Nephron (organoid): ENCODE measurements around the gene CFAP54.

Experiments
- H3K27ac Mint-ChIP-seq, 3 experiments: 2 replicates each; pipeline ENCODE4 v1.8.0; 2020; ENCODE audit warnings: mixed read lengths in 3 of 3, mild to moderate bottlenecking in 2 of 3, moderate library complexity in 1 of 3
- H3K27me3 Mint-ChIP-seq: 2 replicates; pipeline ENCODE4 v1.8.0; 2021; ENCODE audit warnings: low read depth, mild to moderate bottlenecking, moderate library complexity, mixed read lengths
- H3K36me3 Mint-ChIP-seq: 2 replicates; pipeline ENCODE4 v1.8.0; 2020; ENCODE audit warnings: low read depth, mixed read lengths
- H3K4me1 Mint-ChIP-seq: 2 replicates; pipeline ENCODE4 v1.8.0; 2020; ENCODE audit warnings: mixed read lengths
- H3K4me3 Mint-ChIP-seq, 3 experiments: 2 replicates each; pipeline ENCODE4 v1.8.0; 2020; ENCODE audit warnings: mild to moderate bottlenecking in 3 of 3, mixed read lengths in 3 of 3, moderate library complexity in 2 of 3
- H3K9me3 Mint-ChIP-seq: 2 replicates; pipeline ENCODE4 v1.8.0; 2020; ENCODE audit warnings: mixed read lengths
- CTCF ChIP-seq, 3 experiments: fragments of 200-600 bp; sonication (generic); IDR thresholded peaks; one replicate each; pipeline ENCODE4 v1.5.0; 2021; ENCODE audit warnings: antibody characterized with exemption in 3 of 3; ENCODE audit not compliant: unreplicated experiment in 3 of 3

Gene CFAP54

GRCh38 chr12:96902076-96902475, 412.7 kb downstream of the CFAP54 start:
- Mint-ChIP-seq H3K4me3 (no peak overlapping the region), H3K27me3 (no peaks in the 10 kb centered on the region), H3K36me3 (no peaks in the 10 kb centered on the region), H3K27ac (no peak overlapping the region), H3K9me3 (no peaks in the 10 kb centered on the region), H3K4me1 (peaks cover 5% of the 10 kb centered on the region)
- no peak for TF ChIP-seq CTCF (IDR thresholded peaks at IDR 0.05; ENCODE audit: unreplicated experiment in 3 of 3)

GRCh38 chr12:96906498-96906848, 417.1 kb downstream of the CFAP54 start:
- Mint-ChIP-seq H3K36me3 (peaks cover 10% of the 10 kb centered on the region), H3K27ac (peak overlapping the region; percentile 92 to 95 (median 94))

GRCh38 chr12:96906849-96907670, 417.7 kb downstream of the CFAP54 start, which contains the start of gene NEDD1:
NEDD1 (plus strand) TSS chr12:96907257; CDS start chr12:96909760, 2,503 bp downstream.
- Mint-ChIP-seq H3K36me3 (peaks cover 10% of the 10 kb centered on the region), H3K27ac (peak within 1 kb of the TSS; percentile 95 to 97 (median 97)), H3K9me3 (no peaks in the 10 kb centered on the region), H3K27me3 (no peaks in the 10 kb centered on the region), H3K4me3 (peak within 1 kb of the TSS; percentile 95 to 100 (median 98)), H3K4me1 (peaks cover 35% of the 10 kb centered on the region)
- no peak for TF ChIP-seq CTCF (IDR thresholded peaks at IDR 0.05; ENCODE audit: unreplicated experiment in 3 of 3)

More at GRCh38 chr12:96906498-96906848, 417.1 kb downstream of the CFAP54 start:
- no peaks in the 10 kb centered on the region for H3K27me3 Mint-ChIP-seq
- no peaks in the 10 kb centered on the region for H3K9me3 Mint-ChIP-seq
- H3K4me3 Mint-ChIP-seq = peak overlapping the region; percentile 89 to 96 (median 95)
- peaks cover 33% of the 10 kb centered on the region for H3K4me1 Mint-ChIP-seq
- no peak for TF ChIP-seq CTCF (IDR thresholded peaks at IDR 0.05; ENCODE audit: unreplicated experiment in 3 of 3)

GRCh38 chr12:96907671-96908422, 418.5 kb downstream of the CFAP54 start:
- Mint-ChIP-seq H3K27me3 (no peaks in the 10 kb centered on the region), H3K9me3 (no peaks in the 10 kb centered on the region), H3K4me3 (peak overlapping the region; percentile 95 to 100 (median 98)), H3K36me3 (peaks cover 13% of the 10 kb centered on the region), H3K27ac (peak overlapping the region; percentile 95 to 97 (median 97)), H3K4me1 (peaks cover 39% of the 10 kb centered on the region)
- TF ChIP-seq CTCF (IDR thresholded peaks at IDR 0.05; ENCODE audit: unreplicated experiment in 3 of 3) = no peak

- no peak for TF ChIP-seq CTCF (IDR thresholded peaks at IDR 0.05; ENCODE audit: unreplicated experiment in 3 of 3)
- no peaks in the 10 kb centered on the region for H3K27me3 Mint-ChIP-seq
- H3K4me3 Mint-ChIP-seq = peak overlapping the region; percentile 95 to 100 (median 98)
- peaks cover 39% of the 10 kb centered on the region for H3K4me1 Mint-ChIP-seq
- H3K27ac Mint-ChIP-seq = peak overlapping the region; percentile 95 to 97 (median 97)
- H3K9me3 Mint-ChIP-seq = no peaks in the 10 kb centered on the region
- peaks cover 16% of the 10 kb centered on the region for H3K36me3 Mint-ChIP-seq
Observed at GRCh38 chr12:96908423-96908675, 419.0 kb downstream of the CFAP54 start.
